ENCODE data around the gene TMEM87A.
"Not testable (repeated sequence)": the region's sequence is repeated elsewhere in the genome, so short reads cannot be mapped to it uniquely, and the experiment has no call there.

TMEM87A gene, protein sequence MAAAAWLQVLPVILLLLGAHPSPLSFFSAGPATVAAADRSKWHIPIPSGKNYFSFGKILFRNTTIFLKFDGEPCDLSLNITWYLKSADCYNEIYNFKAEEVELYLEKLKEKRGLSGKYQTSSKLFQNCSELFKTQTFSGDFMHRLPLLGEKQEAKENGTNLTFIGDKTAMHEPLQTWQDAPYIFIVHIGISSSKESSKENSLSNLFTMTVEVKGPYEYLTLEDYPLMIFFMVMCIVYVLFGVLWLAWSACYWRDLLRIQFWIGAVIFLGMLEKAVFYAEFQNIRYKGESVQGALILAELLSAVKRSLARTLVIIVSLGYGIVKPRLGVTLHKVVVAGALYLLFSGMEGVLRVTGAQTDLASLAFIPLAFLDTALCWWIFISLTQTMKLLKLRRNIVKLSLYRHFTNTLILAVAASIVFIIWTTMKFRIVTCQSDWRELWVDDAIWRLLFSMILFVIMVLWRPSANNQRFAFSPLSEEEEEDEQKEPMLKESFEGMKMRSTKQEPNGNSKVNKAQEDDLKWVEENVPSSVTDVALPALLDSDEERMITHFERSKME

DNA sequence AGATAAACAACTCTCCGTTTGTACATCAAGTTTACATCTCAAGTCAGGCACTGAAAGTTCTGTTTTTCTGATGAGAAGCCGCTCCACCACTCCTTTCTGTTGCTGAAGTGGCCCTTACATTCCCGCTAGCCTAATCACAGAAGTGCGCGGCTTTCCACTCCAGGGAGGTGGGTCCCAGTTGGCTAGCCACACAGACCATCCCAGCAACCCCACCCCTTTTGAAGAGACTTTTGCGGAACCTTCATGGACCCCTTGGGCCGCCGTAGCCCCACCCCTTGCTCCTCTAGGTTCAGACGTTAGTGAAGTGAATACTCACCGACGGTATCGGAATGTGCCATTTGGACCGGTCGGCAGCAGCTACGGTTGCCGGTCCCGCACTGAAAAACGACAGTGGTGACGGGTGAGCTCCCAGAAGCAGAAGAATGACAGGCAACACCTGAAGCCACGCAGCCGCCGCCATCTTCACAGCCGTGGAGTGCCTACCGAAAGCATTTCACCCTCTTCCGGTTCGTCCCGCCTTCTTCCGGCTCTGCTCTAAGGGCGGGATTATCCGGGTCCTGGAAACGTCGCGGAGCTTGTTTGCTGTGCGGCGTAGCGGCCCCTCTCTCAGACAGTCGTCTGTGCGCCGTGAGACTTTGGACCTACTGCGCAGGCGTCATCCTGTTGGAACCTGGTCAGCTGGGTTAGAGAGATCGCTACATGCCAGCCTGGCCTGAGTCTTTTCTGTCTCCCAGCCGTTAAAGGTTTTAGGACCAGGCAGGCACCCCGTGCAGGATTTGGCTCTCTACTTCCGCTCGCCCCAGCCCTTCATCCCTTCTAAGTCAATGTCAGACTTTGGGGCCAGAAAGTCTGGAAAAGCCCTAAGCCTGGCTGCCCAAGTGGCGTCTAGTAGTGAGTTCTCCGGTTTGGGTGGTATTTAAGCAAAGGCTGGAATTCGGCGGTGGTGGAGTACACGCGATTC is at the start of gene TMEM87A, which contains the start of gene GANC:
Gene TMEM87A (minus strand): TSS at position 495 of the 961 bp plus-strand sequence. CDS start 35 bp downstream, at position 460.
Gene GANC (plus strand): TSS at position 263 of the 961 bp plus-strand sequence. CDS start 1,281 bp downstream, outside the sequence.
- peak; percentile 94 for DNase-seq

DNA sequence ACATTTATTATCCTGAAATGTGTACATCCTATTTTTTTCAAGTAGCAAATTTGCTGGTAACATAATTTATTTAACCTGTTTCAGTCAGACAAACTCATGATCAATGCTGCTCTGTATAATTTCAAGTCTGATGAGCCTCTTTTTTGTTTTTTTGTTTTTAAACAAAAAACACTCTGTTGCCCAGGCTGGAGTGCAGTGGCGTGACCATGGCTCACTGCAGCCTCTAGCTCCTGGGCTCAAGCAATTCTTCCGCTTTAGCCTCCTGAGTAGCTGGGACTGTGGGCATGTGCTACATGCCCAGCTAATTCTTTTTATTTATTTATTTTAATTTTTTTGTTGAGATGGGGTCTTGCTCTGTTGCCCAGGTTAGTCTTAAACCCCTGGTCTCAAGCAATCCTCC is 46.0 kb upstream of the TMEM87A start:
- DNase-seq: no peak

DNA sequence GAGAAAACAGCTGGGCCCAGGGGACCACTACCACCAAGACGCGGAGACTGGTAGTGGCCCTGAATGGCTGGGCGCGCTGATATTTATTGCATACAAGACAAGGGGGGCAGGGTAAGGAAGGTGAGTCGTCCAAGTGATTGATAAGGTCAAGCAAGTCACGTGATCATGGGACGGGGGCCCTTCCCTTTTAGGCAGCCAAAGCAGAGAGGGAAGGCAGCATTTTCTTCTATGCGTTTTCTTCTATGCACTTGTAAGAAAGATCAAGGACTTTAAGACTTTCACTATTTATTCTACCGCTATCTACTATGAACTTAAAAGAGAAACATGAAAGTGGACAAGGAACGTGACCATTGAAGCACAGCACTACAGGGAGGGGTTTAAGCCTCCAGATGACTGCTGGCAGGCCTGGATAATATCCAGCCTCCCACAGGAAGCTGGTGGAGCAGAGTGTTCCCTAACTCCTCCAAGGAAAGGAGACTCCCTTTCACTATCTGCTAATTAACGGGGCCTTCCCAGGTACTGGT is 43.1 kb upstream of the TMEM87A start:
- not testable (repeated sequence) for DNase-seq

DNA sequence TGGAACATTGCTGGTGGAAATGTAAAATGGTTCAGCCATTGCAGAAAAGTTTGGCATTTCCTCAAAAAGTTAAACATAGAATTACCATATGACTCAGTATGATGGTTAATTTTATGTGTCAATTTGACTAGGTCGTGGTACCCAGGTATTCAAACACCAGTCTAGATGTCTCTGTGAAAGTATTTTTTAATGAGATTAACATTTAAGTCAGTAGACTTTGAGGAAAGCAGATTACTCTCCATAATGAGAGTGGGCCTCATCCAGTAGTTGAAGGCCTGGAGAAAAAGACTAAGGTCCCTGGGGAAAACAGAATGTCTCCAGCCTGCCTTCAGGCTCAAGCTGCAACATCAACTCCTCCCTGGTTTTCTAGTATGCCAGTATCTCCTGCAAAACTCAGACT is 42.3 kb upstream of the TMEM87A start:
- no peak for DNase-seq

DNA sequence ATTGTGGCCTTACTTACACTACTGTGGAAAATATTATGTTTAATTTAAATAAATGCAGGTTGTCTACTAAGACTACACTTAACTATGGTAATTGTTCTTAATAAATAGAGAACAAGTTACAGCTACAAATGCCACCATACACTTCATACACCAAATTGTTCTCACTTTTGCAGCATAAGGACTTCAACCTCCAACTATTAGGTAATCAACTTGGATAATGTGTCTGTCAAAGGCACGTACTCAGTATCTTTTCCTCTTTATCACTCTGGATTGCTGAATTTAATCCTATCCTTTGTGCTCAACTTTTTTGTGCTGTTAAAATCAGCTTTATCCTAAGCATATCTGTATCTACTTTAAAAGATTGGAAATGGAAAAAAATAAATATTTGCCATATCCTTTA is 41.6 kb upstream of the TMEM87A start:
- no peak for DNase-seq

DNA sequence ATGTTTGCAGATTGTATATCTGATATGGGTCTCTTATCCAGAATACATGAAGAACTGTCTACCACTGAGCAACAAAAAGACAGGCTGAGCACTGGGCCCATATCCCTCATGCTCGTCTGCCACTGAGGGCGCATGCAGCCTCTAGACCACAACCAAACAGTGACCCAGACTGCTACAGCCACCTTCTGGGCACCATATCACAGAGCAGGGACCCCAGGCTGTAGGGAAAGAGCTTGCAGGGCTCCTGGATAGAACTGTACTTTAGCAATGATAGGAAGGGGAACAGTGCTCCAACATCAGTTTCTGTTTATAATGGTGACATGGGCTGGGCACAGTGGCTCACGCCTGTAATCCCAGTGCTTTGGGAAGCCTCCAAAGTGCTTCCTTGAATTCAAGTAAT is 40.2 kb upstream of the TMEM87A start:
- no peak for DNase-seq

DNA sequence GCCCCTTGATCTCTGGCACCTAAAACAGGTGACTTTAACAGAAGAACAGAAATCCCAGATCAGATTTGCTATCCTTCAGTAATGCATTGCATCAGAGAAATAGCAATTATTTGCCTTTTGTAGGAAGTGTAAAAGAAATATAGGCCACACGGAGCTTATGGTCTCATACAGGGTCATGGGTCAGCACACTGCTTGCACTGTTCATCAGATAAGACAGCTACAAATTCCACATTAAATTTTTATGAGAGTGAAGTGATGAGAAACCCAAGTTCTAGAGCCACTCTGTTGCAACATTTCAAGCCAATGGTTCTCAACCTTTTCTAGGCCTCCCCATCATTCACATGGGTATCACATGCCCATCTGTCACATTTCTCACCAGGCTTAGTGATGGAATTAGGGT is 33.4 kb upstream of the TMEM87A start:
- no peak for DNase-seq

DNA sequence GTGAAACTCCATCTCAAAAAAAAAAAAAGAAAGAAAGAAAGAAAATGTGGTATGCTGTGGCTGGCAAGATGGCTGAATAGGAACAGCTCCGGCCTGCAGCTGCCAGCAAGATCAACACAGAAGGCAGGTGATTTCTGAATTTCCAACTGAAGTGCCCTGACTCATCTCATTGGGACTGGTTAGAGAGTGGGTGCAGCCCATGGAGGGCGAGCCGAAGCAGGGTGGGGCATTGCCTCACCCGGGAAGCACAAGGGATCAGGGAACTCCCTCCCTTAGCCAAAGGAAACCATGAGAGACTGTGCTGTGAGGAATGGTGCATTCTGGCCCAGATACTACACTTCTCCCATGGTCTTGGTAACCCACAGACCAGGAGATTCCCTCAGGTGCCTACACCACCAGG is 27.8 kb upstream of the TMEM87A start:
- DNase-seq: not testable (repeated sequence)

DNA sequence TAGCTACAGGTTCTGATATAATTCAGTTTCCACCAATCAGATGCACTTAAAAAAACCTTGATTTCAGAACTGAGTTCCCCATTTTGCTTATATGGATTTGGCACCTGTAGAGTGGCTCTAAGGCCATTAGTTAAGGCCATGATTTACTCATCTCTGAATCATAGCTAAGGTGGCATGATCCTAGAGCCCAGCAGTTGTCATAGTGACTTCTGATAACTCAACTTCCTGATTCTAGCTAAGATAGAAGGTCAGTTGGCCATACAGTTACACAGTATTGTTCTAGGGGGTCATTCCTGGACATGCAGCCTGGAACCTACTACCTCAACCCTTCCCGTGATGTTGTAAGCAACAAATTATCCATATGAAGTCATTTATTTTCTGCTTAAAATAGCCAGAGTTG is 15.9 kb upstream of the TMEM87A start:
- DNase-seq: no peak

DNA sequence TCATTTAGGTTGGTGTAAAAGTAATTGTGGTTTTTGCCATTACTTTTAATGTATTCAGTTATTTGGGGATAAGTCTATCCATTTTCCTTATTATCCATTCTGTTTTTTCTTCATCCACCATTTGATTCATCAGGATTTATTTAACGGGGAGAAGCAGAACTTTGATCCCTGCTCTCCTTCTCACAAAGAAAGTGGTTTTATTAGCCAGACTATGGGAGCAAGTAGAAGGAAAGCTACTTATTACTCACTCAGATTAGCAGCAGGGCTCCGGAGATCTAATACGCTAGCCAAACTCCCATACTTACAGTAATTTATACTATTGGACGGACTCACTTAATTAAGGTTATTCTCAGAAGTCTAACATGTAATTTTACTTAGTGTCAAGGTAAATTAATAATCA is 14.7 kb upstream of the TMEM87A start:
- DNase-seq: no peak

DNA sequence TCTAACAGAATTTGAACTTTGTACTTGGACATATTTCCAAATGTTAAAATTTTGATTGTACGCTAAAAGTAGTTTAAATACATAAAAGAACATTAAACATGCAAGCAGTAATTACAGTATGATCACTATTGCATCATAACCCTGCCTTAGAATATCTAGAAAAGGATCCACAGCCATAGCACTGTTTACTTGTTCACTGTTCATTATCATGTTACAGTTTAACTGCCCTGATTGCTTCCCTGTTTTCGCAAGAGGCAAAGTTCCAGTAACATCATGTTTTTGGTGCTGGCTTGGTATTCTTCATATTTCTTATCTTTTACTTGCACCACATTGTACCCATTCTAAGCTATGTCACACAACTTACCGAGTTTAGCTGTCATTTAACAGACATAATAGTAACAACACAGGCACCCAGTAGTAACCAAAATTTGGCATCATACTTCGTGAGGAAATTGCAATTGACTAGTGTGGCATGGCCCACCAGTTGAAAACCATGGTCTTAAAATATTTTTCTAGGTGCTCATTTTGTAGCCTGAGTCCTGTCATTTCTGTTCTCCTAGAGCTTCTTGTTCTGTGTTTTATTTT is 13.3 kb upstream of the TMEM87A start:
- no peak for DNase-seq

DNA sequence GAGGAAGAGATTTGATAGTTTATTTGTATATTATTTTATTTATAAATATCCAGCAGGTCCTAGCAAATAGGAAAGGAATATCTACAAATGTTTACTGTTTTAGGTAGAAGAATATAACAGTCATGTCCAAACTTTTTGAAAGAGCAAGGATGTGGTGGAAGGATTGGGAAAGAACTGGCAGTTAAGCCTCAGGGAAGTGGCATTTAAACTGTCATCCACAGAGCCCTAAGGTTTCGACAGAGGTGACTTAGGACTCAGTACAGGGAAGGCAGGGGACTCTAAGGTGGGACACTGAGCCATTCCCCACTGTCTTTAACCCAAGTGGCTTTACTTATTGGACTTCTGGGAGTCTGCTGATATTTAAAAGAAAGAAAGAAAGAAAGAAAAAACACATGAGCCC is 11.8 kb upstream of the TMEM87A start:
- no peak for DNase-seq

DNA sequence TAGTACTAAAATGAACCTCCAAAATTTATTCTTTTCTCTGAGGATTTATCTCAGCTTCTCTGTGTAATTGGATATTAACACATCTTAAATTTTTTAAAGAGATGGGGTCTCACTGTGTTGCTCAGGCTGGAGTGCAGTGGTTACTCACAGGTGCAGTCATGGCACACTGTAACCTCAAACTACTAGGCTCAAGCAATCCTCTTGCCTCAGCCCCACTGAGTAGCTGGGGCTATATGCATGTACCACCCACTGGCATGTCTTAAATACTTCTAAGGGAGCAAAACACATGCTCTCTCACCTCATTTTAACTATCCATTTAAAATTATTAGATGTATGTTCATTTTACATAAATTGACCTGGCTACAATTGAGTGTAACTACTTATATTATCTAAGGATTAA is 11.3 kb upstream of the TMEM87A start:
- DNase-seq: no peak

DNA sequence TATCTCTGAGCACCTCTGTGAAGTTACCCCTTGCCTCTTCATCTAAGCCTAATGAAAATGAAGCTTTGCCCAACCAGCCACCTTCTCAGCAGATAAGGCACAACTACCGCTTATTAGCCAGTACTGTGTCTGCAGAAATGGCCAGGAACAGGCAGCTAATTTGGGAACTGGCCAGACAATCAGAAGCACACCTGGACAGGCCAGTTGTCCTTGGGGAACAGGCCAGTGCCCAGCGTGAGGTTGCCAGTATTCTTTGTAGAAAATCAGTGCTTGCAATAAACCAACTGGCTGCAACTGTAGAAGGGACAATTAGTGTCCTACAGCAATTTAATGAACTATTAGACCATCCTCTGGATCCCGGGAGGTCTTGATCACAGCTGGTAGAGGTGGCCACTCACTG is 10.4 kb upstream of the TMEM87A start:
- DNase-seq: no peak

DNA sequence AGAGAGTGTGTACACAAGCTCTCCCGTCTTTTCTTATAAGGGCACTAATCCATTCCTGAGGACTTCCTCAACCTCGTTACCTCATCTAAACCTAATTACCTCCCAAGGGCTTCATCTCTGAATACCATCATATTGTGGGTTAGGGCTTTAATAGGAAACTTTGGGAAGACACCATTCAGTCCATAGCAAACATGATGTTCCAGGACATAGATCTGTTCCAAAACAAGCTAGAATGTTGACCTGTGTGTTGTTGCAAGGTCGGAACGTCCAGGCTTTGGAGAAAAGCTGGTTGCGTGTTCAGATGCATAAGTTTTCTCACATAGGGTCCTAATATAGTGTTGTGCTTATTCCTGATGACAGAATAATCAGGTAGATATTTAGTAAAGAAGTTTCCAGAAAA is 9.7 kb upstream of the TMEM87A start:
- no peak for DNase-seq

DNA sequence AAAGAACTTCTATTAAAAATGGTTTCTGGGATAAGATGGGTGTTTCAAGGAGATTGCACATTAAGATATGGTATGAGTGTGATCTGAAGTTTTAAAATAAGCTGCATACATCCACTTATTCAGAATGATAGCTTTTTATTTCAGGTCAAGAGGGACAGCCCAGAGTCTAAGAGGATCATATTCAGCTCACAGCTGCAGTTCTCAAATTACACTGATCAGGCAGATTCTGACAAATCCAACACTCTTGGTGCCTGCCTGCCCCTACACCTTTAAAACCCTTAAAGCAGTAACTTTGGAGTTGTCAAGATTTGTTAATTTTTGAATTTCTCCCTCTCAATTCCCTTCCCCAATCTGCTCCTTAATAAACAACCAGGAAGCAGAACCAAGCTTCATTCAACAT is 9.1 kb upstream of the TMEM87A start:
- DNase-seq: no peak

DNA sequence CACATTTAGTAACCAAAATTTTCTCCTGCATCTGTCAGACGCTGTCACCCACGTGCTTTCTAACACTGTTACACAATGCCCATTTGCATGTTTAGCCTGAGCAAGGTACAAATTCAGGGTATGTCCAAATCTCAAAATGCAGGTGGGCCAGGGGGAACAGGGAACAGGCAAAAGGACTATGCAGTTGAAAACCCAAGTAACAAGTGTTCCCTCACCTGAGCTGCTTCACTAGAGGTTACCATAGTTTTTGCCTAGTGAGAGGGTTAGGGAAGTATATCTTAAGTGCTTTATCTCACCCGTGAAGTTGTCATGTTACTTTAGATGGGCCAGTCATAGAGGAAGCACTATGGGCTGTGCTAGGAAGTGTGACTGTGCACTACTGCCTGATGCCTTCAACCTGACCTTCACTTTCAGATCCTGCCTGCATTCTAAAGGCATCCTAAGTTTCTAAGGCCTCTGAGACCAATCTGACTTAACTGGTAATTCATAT is 6.0 kb upstream of the TMEM87A start:
- no peak for DNase-seq

DNA sequence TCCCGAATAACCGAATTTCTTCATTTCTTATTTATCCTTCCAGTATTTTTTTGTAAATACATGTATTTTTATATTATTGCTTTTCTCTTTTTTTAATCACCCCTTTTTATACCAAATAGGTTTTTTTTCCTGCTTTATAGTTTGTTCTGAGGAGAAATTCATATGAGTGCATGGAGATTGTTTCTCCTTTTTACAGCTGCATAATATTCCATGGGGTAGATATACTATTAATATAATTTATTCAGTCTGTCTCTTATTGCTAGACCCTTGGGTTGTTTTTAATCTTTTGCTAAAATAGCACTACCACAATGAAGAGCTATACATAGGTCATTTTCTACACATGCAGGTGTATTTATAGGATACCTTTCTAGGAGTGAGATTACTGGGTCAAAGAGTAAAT is 3.5 kb upstream of the TMEM87A start:
- no peak for DNase-seq

DNA sequence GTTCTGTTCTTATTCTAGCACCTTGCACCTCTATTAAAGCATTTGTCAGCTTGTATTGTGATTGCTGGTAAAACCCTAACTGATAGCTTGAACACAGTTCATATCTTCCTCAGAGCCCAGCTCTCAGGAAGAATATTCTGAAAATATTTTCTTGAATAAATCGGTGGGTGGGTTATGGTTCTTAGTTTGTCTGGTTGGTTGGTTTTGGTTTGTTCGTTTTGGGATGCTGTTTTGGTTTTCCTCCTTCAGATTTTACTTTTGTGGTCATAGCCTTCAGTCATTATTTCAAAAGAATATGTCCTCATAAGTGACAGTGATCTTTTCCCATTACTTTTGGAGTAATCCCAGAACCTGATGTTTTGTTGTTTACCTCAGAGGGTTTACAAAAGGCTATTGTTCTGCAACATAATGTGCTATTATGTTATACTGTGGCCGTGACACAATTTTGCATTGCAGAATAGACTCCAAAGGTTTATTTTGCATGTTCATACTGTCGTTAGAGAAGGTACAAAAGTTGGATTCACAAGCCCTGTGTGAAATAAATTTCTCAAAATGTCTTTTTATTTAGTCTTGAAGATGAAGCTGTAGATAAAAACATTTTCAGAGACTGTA is 2.7 kb upstream of the TMEM87A start:
- no peak for DNase-seq

DNA sequence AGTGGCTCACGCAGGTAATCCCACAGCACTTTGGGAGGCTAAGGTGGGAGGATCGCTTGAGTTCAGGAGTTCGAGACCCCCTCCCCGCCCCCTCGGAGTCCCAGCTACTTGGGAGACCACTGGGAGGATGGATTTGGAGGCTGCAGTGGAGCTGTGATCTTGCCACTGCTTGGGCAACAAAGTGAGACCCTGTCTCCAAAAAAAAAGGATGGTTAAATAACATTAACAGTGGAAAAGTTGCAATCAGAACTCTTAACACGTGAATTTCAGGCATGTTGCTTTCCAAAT is 1.4 kb upstream of the TMEM87A start:
- no peak for DNase-seq

DNA sequence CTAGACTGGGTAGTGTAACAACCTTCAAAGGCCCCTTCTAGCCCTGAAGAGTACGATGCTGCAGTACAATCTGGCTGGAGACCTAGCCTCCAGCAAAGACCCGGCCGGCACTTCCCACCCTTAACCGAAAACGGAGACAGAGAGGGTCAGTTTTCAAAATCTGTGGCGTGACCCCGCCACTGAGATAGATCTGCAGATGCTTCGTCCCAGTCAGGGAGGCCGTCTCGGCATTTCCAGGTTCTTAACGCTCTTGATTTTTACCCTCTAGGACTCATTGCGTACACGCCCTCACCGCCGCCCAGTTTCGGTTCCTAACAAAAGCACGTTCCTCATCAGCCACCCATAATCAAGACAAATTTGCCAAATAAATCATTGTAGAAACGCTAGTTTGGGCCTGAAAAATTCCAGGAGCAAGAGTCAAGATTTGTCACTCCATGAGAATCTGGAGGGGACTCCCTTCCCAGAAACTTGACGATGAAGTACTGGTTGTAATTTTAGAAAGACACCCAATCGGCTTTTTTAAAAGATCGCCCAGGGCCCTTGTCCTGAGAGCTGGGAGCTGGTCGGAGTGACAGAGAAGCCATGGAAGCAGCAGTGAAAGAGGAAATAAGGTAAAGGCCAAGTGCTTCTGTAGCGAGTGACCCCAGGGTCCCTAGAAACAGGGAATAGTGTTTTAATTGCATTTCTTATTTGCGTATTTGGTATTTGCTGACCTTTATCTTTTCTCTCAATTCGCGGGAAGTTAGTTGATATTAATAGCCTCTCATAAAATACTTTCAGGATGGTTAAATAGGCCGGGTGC is 868 bp upstream of the TMEM87A start:
- DNase-seq: peak; percentile 57

DNA sequence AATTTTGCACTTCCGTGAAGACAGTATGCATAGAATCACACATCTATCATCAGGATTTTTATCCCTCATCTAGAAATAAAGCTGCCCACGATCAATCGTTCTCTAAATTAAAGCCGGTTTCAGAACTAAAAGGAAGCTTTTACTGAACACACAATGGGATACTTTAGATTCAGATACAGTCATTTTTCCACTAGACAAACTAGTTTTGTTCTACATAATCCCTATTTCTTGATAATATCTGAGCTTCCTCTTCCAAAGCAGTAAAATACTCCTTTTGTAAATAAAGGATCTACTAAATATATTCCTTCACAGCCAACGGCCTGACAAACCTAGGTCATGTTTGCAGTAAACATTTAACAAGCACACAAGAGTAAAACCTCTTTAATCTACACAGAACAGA is 2.2 kb downstream of the TMEM87A start:
- DNase-seq: no peak
